ENCODE measurements around the gene DSE. TPM values are rescaled to one million over a fixed set of nuclear protein-coding genes. Genes with fewer than 3 reads are reported as not detected.

DSE gene
- polyA plus RNA-seq, 1 experiment = 109 TPM

- POLR2A ChIA-PET = no interaction called here
- H3K4me3 ChIP-seq (ENCODE audit: low read depth, low read length) = peak overlapping the region; percentile 75; the same call in 1 of the 2 replicates
These were observed 1.2 kb upstream of the DSE start for GRCh38 chr6:116369540-116369939.

GRCh38 chr6:116369964-116370759 lies 585 bp upstream of the DSE start:
- TF ChIP-seq CTCF (IDR thresholded peaks at IDR 0.05; ENCODE audit: insufficient read depth, low read depth, low read length) = no peak
- no peaks in the 10 kb centered on the region for H3K36me3 ChIP-seq (ENCODE audit: control insufficient read depth, insufficient read depth, low read length)
- peak overlapping the region; percentile 75 for H3K4me3 ChIP-seq (ENCODE audit: low read depth, low read length)
- no peak for DNase-seq (ENCODE audit: low read depth)
- CTCF ChIA-PET = interaction anchor here (1.2 to 3.4 kb wide), 3 partner anchors 8 to 82 kb away, joined by 3 to 16 read pairs (median 4); no protein-coding TSS in a partner anchor
- H3K27me3 ChIP-seq (ENCODE audit: control insufficient read depth, insufficient read depth, low read length) = no peaks in the 10 kb centered on the region
- POLR2A ChIA-PET = no interaction called here

More at GRCh38 chr6:116369540-116369939, 1.2 kb upstream of the DSE start:
- H3K27me3 ChIP-seq (ENCODE audit: control insufficient read depth, insufficient read depth, low read length) = no peaks in the 10 kb centered on the region
- CTCF ChIA-PET = interaction anchor here (1.5 to 3.4 kb wide), 2 partner anchors 23 to 81 kb away, joined by 3 to 16 read pairs; no protein-coding TSS in a partner anchor
- no peak for TF ChIP-seq CTCF (IDR thresholded peaks at IDR 0.05; ENCODE audit: insufficient read depth, low read depth, low read length)
- no peak for DNase-seq (ENCODE audit: low read depth)
- no peaks in the 10 kb centered on the region for H3K36me3 ChIP-seq (ENCODE audit: control insufficient read depth, insufficient read depth, low read length)

GRCh38 chr6:116371120-116371917 lies 572 bp downstream of the DSE start:
- Histone ChIP-seq H3K4me3 (ENCODE audit: low read depth, low read length) (peak overlapping the region; percentile 75), H3K36me3 (ENCODE audit: control insufficient read depth, insufficient read depth, low read length) (no peaks in the 10 kb centered on the region), H3K27me3 (ENCODE audit: control insufficient read depth, insufficient read depth, low read length) (no peaks in the 10 kb centered on the region)
- no peak for TF ChIP-seq CTCF (IDR thresholded peaks at IDR 0.05; ENCODE audit: insufficient read depth, low read depth, low read length)
- ChIA-PET POLR2A (interaction anchor here (0.6 to 0.8 kb wide), 3 partner anchors 10 to 190 kb away, joined by 3 to 4 read pairs (median 3); no protein-coding TSS in a partner anchor), CTCF (interaction anchor here (0.6 to 3.4 kb wide), 9 partner anchors 9 to 140 kb away, joined by 3 to 16 read pairs (median 4); partner anchors contain the start of gene CALHM5)
- peak; percentile 65 for DNase-seq (ENCODE audit: low read depth)

DNA sequence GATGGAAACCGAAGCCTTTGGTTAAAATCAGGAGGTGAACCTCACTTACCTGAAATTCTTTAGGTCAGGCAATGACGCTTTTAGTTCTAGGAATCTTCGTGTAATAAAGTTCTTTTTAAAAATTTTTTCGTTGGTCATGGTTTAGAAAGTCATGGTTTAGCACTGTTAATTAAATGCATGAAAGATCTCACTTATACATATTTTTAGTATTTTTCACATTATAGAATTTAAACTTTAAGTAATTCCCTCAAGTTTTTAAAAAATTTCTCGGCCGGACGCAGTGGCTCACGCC lies 1.1 kb downstream of the DSE start:
- H3K36me3 ChIP-seq (ENCODE audit: control insufficient read depth, insufficient read depth, low read length) = no peaks in the 10 kb centered on the region
- ChIA-PET CTCF (interaction anchor here (0.6 to 3.4 kb wide), 8 partner anchors 9 to 140 kb away, joined by 3 to 16 read pairs (median 4); partner anchors contain the start of gene CALHM5), POLR2A (interaction anchor here (0.6 to 0.8 kb wide), 3 partner anchors 10 to 189 kb away, joined by 3 to 4 read pairs (median 3); no protein-coding TSS in a partner anchor)
- no peak for DNase-seq (ENCODE audit: low read depth)
- no peak for TF ChIP-seq CTCF (IDR thresholded peaks at IDR 0.05; ENCODE audit: insufficient read depth, low read depth, low read length)
- H3K27me3 ChIP-seq (ENCODE audit: control insufficient read depth, insufficient read depth, low read length) = no peaks in the 10 kb centered on the region
- H3K4me3 ChIP-seq (ENCODE audit: low read depth, low read length) = peak overlapping the region; percentile 75

- DNase-seq (ENCODE audit: low read depth) = no peak
- Histone ChIP-seq H3K36me3 (ENCODE audit: control insufficient read depth, insufficient read depth, low read length) (no peaks in the 10 kb centered on the region), H3K4me3 (ENCODE audit: low read depth, low read length) (no peak overlapping the region), H3K27me3 (ENCODE audit: control insufficient read depth, insufficient read depth, low read length) (no peaks in the 10 kb centered on the region)
- CTCF ChIA-PET = interaction anchor here (2.4 kb wide), 1 partner anchor 85 kb away, joined by 8 read pairs; no protein-coding TSS in a partner anchor
- POLR2A ChIA-PET = no interaction called here
- TF ChIP-seq CTCF (IDR thresholded peaks at IDR 0.05; ENCODE audit: insufficient read depth, low read depth, low read length) = no peak
These were observed 2.6 kb downstream of the DSE start for GRCh38 chr6:116373300-116373699.
